CD4-positive, alpha-beta T cell treated with Interleukin-6 at 100 ng/mL for 8 hours (primary cell): ENCODE measurements around the gene LTBP3.

Experiments
- DNase-seq: peaks from one replicate; pipeline ENCODE4 v3.0.0-alpha.2; 2020; ENCODE audit warnings: mixed read lengths, low spot score

The LTBP3 gene

DNA sequence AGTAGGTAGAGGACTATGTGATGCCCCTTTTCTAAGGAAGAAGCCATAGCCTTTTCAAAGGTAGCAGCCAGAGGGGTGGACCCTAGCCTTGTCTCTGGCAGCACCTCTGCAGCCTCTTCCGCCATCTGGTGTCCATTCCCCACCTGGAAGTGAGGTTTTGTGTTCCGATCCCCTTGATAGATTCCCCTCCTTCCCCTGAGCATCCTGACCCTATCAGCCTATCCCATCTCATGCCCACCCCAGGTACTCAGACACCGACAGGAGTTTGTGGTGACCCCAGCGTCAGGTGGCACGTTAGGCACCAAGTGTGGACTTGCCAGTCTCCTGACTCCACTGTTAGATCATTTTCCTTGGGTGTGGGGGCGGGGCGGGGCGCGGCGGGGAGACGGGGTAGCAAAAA is 13.8 kb upstream of the LTBP3 start:
- no peak for DNase-seq

DNA sequence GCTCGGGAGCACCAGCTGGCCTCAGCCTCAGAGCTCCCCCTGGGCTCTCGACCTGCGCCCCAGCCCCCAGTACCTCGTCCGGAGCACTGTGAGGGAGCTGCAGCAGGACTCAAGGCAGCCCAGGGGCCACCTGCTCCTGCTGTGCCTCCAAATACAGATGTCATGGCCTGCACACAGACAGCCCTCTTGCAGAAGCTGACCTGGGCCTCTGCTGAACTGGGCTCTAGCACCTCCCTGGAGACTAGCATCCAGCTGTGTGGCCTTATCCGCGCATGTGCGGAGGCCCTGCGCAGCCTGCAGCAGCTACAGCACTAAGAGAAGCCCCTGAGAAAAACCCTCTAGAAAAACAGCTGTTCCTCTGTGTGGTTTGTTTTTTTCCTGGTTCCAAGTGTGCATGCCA is 13.3 kb upstream of the LTBP3 start:
- DNase-seq = no peak

DNA sequence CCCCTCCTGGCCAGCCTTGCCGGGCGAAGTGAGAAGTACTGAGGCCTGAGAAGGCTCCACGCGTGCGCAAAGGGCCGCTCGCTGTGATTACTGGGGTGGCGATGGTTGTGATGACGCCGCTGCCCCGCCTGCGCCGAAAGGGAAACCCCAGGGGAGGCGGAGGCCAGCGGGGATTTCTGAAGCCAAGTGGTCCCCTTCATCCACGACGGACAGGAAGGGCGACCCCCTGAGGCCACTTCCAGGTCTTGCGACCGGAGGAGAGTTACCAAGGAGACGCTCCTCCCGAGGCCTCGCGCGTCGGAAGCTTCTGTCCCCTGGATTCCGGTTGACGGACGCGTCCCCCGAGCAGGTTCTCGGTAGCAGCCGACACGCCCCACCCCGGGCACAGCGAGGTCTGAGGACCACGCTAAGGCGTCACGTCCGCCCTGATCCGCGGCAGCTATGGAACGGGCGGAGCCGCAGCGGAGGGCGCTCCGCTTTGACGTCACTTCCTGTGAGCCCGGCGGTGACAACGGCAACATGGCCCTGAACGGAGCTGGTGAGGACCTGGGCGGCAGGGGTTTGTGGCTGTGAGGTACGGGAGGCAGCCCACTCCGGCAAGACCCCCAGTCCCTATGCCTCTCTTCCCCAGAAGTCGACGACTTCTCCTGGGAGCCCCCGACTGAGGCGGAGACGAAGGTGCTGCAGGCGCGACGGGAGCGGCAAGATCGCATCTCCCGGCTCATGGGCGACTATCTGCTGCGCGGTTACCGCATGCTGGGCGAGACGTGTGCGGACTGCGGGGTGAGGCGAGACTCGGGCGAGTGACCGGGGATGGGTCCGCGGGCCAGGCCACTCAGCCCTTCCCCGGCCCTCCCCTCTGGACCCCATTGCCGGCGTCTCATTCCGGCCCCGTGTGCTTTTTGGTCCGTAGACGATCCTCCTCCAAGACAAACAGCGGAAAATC is 12.1 kb upstream of the LTBP3 start, which contains the start of gene ZNRD2:
TSS of gene ZNRD2 (plus strand) at position 505 of the 946 bp plus-strand sequence. CDS start at position 520, 15 bp downstream.
- DNase-seq = peak; percentile 98

DNA sequence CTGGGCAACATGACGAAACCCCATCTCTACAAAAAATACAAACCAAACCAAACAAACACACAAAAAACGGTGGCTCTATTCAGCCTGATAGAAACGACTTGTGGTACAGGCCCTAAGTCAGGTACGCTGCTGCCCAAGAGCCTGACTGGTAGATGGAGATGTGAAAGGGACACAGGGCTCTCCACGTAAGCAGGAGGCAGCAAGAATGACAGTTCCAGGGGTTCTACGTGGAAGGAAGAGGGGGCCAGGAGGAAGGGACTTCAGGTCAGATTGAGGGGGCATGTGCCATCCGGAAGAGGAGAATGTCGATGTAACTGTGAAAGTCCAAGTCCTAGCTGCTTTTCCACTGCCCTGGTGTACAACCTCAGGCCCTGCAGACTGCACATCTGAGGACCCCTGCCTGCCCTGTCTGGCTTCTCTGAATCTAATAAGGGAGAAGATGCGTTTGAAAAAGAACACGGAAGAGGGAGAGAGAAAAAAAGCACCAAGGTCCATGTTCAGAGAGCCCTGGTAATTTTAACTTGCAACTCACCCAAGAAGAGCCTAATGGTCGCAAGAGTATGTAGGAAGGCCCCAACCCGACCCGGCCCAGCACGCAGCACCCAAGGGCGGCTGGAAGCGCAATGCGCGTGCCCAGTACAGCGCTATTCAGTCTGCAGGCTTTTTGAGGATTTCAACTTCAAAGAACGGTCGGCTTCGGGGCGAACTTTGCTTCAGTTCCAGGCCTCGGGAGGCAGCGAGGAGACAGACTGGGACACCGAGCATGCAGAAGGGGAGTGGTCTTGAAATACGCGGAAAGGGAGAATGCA is 11.2 kb upstream of the LTBP3 start:
- no peak for DNase-seq

DNA sequence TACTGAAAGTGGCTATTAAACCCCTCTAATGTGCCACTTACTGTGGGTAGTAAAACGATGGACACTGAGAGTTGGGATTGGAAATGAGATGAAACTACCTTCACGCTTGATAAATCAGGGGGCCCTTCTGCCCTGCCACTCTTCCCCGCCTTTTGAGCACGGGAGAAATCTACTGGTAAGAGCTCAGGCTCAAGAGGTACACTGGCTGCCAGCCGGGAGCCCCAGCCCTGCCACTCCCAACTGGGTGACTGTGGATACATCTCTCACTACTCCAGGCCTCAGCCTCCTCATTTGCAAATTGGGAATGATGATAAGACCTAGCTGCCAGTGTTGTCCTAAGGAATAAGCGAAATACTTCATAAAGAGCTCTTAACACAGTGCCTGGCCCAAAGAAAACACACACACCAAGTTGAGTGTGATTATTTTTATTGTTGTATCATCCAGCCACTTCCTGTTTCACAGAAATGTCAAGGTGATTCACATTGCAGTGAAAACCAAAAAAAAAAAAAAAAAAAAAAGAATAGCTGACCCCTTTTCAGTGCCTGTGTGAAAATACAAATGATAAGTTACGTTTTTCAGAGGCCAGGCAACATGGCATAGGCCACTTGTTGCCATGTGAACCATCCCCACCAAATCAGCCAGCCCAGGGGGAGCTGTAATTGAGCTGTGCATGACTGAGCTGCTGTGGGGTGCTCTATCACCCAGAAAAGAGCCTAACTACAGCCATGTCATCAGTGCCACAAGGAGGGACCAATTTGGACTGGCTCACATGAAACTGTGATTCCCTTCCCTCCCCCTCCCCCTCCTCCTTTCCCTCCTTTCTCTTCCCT is 7.7 kb upstream of the LTBP3 start:
- peak; percentile 48 for DNase-seq

DNA sequence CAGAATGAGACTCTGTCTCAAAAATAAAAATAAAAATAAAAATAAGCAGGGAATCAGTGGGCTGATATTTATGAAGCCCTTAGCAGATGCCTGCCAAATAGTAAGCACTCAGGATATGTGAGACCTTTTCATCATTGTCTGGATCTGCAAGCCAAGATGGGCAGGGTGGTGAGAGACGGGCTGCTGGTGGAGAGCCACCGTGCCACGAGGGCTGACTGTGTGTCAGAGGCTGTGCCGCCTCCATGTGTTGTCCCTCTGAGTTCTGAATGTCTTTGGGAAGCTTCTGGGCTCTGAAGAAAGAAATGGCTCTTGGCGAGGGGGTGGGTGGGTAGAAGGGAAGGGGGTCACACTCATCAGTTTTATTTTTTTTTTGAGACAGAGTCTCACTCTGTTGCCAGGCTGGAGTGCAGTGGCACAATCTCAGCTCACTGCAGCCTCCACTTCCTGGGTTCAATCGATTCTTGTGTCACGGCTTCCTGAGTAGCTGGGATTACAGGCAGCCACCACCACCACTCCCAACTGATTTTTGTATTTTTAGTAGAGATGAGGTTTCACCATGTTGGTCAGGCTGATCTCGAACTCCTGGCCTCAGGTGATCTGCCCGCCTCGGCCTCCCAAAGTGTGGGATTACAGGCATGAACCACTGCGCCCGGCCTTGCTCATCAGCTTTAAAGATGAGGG is 6.9 kb upstream of the LTBP3 start:
- peak; percentile 49 for DNase-seq

DNA sequence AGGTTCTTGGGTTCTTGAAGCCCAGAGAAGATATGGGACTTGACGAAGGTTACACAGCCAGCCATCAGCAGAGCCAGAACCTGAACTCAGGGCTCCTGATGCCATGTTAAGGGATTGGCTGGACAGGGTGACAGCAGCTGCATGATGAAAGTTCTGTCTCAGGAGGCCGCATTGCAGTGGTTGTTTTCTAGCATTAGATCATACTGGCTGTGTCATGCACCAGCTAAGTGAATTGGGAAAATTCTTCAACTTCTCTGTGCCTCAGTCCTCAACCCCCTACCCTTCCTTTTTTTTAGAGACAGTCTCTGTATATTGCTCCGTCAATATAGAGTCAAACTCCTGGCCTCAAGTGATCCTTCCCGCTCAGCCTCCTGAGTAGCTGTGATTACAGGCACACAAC is 5.4 kb upstream of the LTBP3 start:
- DNase-seq = no peak

DNA sequence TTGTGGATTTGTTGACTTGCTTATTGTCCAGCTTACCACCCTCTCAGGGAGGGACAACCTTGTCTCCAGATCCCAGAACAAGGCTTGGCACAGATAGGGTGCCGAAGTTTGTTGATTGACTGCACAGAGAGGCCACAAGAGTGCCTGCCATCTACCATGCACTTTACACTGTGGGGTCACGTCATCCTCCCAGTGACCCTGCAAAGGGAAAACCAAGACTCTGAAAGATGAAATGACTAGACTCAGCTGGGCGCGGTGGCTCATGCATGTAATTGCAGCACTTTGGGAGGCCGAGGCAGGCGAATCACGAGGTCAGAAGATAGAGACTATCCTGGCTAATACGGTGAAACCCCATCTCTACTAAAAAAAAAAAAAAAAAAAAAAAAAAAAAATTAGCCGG is 4.6 kb upstream of the LTBP3 start:
- DNase-seq = no peak

DNA sequence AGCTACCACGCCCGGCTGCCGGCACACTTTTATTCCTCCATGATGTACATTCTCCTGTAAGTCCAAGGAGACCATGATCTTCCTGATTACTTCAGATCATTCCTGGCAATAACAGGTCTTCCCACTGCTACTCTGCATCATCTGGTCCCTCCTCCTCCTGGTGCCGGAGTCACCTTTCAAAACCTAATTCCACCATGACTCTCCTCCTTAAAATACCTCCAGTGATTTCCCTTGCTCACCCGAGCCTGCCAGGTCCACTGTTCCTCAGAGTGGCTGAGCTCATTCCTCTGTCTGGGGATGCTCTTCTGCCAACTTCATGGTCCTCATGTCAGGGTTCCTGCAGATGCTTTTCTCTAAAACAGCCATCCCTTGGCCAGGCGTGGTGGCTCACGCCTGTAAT is 3.9 kb upstream of the LTBP3 start:
- no peak for DNase-seq

DNA sequence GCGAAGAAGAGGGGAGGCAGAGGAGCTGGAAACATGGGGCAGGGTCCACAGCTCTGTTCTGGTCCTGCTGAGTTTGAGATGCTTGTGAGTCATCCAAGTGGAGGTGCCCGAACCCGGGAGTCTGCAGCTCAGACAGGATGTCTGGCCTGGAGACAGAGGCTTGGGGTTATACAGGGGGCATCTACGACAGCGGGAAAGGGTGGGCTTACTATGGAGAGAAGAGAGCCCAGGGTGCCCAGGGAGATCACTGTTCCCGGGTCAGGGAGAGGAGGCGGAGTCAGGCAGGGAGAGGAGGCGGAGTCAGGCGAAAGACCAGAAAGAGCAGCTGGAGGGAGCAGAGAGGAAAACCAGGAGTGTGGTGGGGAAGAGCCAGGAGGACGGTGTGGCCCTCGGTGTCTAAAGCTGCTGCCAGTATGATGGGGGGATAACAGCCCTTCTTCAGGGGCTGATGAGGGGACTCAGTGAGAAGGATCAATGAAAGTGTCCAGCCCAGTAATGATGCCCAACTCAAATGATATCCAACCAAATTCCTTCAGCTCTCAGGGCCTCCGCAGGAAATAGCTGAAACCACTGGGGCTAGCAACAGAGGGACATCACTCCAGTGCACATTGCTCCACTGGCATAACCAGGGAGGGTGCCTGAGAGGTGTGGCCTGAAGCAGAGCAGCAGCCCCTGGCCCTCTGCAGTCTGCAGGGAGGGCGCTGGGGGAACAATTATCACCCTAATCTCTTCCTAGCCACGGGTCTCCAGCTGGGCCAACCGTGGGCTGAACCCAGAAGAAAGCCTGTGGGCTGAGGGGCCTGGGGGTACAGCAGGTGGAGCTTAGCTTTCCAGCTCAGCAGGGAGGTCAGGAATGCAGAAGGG is 2.6 kb upstream of the LTBP3 start:
- no peak for DNase-seq

DNA sequence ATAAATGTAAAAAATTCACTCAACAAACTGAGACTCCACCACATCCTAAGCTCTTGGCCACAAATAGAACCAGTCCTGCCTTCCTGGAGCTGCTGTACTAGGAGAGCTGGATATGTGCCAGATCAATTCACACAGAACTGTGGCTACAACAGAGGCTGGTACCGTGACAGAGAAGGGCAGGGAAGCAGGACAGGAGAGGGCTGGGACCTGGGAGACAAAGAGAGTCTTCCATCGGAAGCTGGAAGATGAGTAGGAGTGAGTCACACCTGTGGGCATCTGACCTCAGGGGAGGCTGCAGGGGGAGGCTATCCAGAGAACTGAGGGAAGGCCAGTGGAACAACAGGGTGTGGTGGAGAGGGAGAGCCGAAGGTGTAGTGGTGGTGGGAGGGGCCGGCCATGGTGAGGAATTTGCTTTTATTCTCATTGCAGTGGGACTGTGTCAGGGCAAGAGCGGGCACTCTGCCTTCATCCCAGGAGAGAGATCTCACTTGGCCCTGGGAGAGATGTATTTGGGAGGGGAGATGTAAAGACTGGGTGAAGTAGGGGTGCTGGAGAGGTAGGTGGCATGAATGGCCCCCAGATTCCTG is 1.9 kb upstream of the LTBP3 start:
- no peak for DNase-seq

DNA sequence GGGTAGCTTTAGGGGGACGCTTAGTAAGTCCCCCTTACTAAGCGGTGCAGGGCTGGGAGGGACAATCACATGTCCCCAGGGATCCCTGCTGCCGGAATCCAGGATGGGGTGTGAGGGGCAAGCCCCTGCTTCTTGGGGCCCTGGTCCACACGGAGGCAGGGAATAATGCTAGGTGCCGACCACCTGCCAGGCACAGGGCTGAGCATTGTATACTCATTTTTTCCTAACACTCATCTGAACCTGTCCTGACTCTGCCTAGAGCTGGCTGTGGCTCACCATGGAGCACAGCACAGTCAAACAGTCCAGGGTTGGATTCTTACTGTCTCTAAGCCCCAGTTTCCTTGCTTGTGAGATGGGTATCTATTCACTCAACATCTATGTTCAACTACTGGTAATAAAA is 1.4 kb upstream of the LTBP3 start:
- no peak for DNase-seq

DNA sequence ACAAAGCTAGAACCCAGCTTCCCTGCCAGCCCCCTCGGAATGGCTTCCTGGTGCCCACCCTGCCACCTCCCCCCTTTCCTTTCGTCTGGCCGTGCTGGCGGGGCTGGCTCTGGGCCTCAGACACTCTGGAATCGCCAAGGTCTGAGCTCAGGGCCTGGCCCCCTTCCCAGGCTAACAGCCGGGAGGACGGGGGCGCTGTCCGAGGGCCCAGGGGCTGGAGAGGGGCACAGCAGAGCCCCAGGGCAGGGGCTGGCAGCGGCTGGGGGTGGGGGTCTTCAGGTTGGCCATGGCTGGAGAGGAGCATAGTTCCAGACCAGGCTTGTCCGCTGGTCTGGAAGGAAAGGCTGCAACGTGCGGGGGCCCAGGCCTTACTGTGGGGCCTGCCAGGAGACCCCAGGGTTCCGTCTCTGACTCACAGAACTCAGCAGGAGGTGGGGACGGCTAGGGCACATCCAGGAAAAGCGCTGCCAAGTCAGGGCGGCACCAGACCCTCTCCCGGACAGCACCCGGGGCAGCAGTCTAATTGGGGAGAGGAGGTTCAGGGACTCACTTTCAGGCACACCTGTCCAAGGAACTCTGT is 861 bp upstream of the LTBP3 start:
- no peak for DNase-seq

DNA sequence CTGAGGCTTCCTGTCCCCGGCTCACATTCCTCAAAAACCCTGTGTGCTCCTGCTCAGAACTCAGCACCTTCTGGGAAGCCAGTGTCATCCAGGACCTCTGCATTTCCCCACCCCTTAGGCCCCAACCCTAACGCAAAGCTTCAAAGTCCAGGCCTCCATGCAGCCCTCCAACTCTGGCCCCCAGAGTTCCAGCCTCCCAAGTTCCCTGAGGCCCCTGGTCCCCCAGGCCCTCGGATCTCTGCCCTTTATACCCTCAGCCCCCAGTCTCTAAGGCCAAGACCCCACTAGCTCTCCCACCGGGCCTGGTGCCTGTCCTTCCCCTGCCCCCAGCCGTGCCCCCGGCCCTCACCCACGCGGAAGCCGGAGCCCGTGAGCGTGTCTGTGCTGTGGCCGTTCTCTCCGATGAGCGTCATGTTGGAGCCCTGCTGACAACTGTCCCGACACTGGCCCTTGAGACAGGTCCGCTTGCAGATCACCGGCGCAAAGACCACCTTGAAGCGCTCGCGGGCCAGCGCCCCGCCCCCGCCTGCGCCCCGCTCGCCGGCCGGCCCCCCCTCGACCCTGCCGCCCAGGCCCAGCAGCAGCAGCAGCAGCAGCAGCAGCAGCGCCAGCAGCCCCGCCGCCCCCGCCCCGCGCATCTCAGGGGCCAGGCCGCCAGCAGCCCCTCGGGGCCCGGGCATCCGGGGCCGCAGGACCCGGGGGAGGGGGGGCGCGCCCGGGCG is 718 bp downstream of the LTBP3 start:
- no peak for DNase-seq

DNA sequence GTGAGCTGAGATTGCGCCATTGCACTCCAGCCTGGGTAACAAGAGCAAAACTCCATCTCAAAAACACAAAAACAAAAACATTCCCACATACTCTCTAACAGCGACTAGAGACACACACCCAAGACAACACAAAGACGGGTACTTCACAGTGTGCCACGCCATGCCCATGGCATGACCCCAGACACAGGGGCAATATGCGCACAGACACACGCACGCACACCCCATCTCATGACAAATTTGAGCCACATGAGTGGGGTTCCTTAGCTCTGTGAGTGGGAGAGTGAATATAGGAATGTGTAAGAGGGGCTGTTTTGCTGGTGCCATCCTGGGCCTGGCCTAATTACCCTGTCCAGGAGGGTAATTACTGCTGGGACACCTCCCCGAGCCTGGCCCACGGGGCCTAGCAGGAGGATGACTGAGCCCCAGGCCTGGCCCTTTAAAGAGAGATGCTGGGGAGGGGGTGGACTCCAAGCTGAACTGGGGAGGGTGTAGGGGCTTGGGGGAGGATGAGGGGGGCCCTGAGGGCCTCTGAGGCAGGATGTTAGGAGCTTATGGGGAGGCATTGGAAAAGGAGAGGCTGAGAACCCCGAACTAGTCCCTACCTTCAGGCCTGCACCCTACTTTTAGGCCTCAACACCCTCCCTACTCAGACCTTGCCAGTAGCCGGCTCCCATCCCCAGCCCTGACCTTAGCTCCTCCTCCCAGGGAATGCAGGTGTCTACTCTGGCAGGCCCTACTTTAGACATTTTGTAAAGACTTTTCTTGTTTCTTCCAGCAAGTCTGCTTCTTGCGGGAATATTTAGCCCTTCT is 1.5 kb downstream of the LTBP3 start:
- no peak for DNase-seq

DNA sequence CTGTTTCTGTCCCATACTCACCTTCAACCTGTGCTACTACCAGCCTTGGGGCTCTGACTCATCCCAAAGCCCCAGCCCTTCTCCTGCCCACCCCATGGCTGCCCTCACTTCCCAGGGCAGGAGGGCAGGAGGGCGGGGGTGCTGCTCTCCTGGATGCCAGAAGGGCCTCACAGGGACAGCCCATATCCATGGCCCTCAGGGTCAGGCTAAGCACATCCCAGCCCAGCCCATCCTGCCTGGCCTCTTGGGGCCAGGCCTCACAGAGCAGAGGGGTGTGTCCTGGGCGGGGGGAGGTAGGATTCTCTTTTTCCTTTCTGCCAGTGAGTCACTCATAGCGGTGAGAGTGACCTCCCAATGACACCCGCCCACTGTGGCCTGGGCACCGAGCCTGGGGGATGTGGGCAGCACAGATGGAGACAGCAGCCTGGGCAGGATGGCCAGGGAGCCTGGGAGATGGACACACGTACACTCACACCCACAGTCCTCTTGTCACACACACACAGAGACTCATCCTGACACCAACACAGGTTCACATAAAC is 2.4 kb downstream of the LTBP3 start:
- no peak for DNase-seq

DNA sequence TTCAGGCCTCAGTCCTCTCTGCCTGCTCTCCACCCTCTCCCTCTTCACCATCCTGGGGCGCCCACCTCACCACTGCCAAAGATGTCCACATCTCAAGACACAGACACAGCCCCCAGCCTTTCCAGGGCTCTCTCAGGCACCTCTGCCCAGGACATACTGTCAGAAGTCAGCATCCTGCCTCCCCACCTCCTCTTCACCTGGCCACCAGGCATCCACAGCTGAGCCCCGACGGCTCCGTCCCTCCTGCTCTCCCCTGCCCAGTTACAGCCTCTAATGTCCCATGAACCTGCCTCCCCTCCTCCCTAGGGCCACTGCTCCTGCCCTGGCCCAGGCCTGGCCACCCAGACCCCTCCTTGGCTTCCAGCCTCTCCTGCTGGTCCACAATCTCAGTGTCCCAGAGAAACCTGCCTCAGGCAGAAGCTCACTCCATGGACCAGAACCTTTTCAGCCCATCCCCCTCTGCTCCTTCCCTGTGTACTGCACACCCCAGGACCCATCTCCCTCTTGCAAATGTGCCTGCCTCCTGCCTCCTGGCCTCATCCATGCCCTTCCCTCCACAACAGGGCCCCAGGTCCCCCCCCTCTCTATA is 3.2 kb downstream of the LTBP3 start:
- no peak for DNase-seq
